ENCODE measurements around the gene PRDM16. TPM values are rescaled to one million over a fixed set of nuclear protein-coding genes. Genes with fewer than 3 reads are reported as not detected.

The PRDM16 gene
- total RNA-seq, 1 experiment from 2014 or later, result 0.61 TPM

DNA sequence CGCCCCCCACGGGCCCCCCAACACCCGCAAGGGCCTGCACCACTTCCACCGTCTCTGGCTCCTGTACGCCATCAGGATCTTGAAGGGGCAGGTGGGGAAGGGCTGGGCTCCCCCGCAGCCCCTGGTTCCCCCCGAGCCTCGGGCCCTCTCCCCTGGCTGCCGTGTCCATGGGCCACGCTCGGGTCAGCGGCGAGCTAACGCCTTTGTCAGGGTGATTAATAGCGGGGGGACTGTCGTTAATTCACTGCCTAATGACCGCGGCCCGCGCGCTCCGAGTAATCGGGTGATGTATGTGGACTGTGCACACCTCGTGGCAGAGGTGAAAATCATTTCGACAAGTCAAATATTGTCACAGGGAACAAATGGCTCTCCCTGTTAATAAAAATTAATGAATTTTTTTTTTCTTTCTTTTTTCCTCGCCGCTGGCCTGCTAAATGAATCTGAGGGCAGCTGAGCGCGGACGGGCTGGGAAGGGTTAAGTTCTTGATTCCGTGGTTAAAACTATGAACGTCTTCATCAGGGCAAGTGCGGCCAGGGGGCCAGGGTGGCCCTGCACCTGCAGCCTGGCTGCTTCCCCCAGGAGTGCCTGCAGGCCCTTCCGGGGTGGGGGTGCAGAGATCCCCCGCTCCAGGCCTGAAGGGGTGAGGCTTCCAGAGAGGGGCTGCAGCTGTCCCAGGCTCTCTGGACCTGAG, 100.8 kb downstream of the PRDM16 start:
- in situ Hi-C loops (cut with HindIII; ENCODE audit: low pct_unique_long_range_greater_than_20kb, low sequenced_read_pairs), result no loop called here
- no peak for DNase-seq (ENCODE audit: low read depth, low spot score)

DNA sequence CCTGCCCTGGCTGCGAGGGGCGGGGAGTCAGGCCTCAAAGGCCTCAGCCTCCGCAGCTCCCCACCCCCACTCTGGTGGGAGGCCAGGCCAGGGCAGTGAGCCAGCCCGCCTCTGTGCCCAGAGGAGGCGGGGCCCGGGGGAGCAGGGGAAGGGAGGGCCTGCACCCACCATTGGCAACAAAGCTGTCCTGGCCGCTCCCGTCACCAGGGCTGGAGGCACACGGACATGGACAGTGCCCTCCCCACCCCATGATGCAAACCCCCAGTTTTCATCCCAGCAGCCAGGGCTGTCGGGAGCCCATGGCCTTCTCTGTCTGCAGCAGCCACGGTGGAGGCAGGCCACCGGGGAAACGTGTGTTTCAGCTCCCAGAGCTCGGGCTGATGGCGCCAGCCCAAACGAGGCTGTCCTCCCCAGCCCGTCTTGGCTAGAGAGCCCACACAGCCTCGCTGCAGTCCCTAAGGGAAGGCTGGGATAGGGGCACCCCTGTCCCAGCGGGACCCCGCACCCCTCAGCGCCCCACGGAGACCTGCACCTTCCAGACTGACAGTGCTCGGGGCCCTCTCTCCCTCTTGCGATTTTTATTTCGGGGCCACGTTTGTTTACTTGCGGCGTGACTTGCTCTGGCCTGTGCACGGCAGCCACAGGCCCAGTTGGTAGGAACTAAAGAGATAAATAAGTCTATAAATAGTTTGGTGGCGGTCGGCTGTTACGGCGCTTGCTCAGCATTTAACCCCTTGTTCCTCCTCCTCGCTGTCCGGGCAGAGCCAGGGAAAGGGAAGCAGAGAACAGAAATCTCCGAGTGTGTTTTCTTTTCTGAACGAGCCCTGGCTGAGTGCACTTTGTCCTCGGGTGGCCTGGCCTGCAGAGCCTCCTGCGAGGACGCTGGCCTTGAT, 101.8 kb downstream of the PRDM16 start:
- no peak for DNase-seq (ENCODE audit: low read depth, low spot score)
- in situ Hi-C loops (cut with HindIII; ENCODE audit: low pct_unique_long_range_greater_than_20kb, low sequenced_read_pairs), result no loop called here

- no peak for DNase-seq (ENCODE audit: low read depth, low spot score)
- in situ Hi-C loops (cut with HindIII; ENCODE audit: low pct_unique_long_range_greater_than_20kb, low sequenced_read_pairs), result no loop called here
Observed at GRCh38 chr1:3171761-3172160, 102.8 kb downstream of the PRDM16 start.

DNA sequence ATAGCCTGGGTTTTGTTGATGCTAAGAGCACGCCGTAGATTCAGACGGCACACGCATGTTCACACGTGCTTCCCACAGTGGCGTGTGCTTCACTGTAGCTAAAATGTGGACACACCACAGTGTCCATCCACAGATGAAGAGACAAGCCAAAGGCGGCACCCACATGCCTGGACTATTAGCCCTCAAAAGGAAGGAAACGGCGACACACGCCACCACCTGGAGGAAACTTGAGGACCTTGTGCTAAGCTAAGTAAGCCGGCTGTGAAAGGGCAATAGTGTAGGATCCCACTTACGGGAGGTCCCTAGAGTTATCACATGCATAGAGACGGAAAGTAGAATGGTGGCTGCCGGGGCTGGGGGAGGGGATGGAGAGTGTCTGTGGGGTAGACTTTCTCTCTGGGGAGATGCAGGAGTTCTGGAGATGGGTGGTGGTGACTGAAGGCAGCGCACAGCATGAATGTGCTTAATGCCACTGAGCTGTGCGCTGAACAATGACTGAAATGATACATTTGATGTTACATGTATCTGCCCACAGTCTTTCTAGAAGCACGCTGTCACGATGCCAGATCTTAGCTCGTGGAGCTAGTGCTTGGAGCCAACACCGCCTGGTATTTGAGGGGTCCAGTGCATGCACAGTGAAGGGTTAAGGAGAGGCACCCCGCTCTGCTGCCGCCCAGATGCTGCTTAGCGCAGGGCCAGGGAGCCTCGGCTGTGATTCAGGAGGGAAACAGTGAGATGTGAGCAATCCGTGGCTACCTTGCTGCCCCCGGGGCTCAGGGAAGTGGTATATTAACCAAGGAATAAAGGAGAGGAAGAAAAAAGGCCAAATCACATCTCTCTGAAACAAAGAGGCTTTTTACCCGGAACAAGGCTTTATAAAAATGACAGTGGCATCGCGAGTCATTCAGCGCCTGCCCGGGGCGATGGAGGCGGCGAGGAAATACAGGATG, 103.7 kb downstream of the PRDM16 start:
- in situ Hi-C loops (cut with HindIII; ENCODE audit: low pct_unique_long_range_greater_than_20kb, low sequenced_read_pairs), result no loop called here
- peak; percentile 22 for DNase-seq (ENCODE audit: low read depth, low spot score)

DNA sequence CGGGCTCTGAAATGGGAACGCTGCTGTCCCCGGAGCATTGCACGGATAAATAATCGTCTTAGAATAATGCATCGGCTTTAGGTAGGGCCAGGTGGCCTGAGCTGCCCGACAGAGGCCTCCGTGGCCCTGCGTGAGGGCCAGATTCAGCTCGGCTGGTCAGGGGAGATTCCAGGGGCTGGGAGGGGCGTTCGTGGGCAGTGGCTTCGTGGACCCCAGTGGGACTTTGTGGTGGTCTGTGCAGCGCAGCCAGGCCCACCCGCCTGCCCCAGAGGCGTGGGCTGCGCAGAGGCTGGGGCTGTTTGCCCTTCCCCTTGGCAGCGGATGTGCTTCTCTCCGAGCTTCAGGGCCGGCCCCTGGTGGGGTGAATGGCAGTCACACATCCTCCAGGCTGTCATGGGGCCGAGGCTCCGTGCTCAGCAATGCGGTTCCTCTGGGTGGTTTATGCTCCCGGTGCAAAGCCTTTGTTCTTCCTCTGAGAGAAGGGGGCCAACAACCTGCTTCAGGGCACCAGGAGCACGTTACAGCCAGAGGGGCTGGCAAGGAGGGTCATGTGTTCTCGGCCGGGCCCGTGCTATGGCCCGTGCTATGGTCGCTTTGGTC, 104.5 kb downstream of the PRDM16 start:
- in situ Hi-C loops (cut with HindIII; ENCODE audit: low pct_unique_long_range_greater_than_20kb, low sequenced_read_pairs), result no loop called here
- no peak for DNase-seq (ENCODE audit: low read depth, low spot score)

- no peak for DNase-seq (ENCODE audit: low read depth, low spot score)
- in situ Hi-C loops (cut with HindIII; ENCODE audit: low pct_unique_long_range_greater_than_20kb, low sequenced_read_pairs), result no loop called here
Observed at GRCh38 chr1:3174487-3175247, 105.7 kb downstream of the PRDM16 start.

GRCh38 chr1:3175486-3175885, 106.5 kb downstream of the PRDM16 start:
- in situ Hi-C loops (cut with HindIII; ENCODE audit: low pct_unique_long_range_greater_than_20kb, low sequenced_read_pairs), result no loop called here
- DNase-seq (ENCODE audit: low read depth, low spot score), result no peak

DNA sequence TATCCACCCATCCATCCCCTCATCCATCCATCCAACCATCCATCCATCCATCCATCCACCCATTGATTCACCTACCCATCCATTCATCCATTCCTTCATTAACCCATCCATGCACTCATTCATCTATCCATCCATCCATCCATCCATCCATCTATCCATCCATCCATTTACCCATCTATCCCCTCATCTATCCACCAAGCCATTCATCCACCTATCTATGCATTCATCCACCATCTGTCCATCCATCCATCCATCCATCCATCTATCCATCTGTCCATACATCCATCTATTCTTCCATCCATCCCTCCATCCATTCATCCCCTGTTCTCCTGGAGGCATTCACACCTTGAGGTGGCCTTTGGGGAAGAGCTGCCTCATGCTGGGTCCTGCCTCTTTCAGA, 107.0 kb downstream of the PRDM16 start:
- in situ Hi-C loops (cut with HindIII; ENCODE audit: low pct_unique_long_range_greater_than_20kb, low sequenced_read_pairs), result no loop called here
- DNase-seq (ENCODE audit: low read depth, low spot score), result no peak

DNA sequence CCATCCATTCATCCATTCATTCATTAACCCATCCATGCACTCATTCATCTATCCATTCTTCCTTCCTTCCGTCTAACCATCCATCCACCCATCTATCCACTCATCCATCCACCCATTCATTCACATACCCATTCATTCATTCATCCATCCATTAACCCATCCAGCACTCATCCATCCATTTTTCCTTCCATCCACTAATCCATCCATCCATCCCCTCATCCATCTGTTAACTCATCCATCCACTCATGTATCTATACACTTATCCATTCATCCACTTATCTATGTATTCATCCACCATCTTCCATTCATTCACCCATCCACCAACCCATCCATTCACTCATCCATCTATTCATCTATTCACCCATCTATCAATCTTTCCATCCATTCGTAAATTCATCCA, 107.8 kb downstream of the PRDM16 start:
- in situ Hi-C loops (cut with HindIII; ENCODE audit: low pct_unique_long_range_greater_than_20kb, low sequenced_read_pairs), result no loop called here
- DNase-seq (ENCODE audit: low read depth, low spot score), result no peak

DNA sequence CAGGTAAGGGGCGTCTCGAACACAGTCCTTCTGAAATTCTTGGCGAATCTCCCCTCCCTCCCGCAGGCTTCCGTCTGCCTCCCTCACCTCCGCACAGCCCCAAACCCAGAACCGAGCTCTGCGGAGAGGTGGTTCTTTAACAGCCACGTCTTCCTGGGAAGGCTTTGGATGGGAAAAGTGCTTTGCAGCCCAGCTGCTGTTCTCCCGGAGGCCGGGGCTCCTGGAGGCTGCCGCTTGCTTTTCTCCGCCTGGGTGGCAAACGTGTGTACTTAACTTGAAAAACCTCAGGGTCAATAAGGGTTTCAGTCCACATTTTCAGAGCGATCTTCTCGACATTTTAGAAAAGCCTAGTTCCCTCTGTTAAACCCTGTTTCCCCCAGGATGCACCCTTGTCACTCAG, 109.3 kb downstream of the PRDM16 start:
- DNase-seq (ENCODE audit: low read depth, low spot score), result no peak
- in situ Hi-C loops (cut with HindIII; ENCODE audit: low pct_unique_long_range_greater_than_20kb, low sequenced_read_pairs), result no loop called here

DNA sequence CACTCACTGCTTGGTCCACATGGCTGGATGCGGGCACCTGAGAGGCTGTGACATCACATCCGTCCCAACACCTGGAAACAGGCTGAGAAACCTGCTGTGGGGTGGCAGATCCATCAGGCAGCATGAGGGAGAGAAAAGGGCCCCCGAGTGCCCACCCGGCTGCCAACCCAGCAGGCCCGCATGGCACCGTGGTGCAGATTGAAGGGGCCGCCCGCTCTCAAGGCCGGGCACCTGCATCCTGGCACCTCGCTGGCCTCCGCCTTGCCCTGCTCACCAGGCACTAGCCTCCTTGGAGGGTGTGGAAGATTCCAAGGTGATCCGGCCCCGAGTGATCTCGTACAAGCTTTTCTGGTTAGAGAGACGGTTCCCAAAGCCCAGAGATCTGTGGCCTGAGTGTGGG, 110.5 kb downstream of the PRDM16 start:
- no peak for DNase-seq (ENCODE audit: low read depth, low spot score)
- in situ Hi-C loops (cut with HindIII; ENCODE audit: low pct_unique_long_range_greater_than_20kb, low sequenced_read_pairs), result no loop called here

DNA sequence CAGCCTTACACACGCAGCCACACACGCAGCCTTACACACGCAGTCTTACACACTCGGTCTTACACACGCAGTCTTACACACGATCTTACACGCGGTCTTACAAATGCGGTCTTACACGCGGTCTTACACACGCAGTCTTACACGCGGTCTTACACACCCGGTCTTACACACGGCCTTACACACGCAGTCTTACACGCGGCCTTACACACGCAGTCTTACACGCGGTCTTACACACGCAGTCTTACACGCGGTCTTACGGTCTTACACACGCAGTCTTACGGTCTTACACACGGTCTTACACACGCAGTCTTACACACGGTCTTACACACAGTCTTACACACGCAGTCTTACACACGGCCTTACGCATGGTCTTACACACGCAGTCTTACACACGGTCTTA, 111.9 kb downstream of the PRDM16 start:
- in situ Hi-C loops (cut with HindIII; ENCODE audit: low pct_unique_long_range_greater_than_20kb, low sequenced_read_pairs), result no loop called here
- DNase-seq (ENCODE audit: low read depth, low spot score), result no peak

- no peak for DNase-seq (ENCODE audit: low read depth, low spot score)
- in situ Hi-C loops (cut with HindIII; ENCODE audit: low pct_unique_long_range_greater_than_20kb, low sequenced_read_pairs), result no loop called here
Observed at GRCh38 chr1:3181956-3182355, 113.0 kb downstream of the PRDM16 start.

DNA sequence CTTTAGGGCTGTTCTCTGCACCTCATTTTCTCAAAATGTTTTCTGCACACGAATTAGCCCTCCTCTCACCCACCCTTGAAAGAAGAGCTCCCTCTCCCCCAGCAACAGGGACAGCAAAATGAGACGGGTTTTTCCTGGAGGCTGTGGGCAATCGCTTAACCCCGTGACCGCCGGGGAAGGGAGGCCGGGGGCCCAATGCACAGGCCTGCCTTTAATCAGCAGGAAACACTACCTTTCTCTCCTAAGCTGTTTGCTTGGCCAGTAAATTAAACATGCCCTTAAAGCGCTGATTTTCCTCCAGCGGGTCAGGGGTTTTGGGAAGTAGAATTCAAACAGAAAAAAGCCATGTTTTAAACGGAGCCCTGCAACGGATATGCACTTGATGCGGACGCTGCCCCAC, 114.4 kb downstream of the PRDM16 start:
- in situ Hi-C loops (cut with HindIII; ENCODE audit: low pct_unique_long_range_greater_than_20kb, low sequenced_read_pairs), result no loop called here
- no peak for DNase-seq (ENCODE audit: low read depth, low spot score)

- no peak for DNase-seq (ENCODE audit: low read depth, low spot score)
- in situ Hi-C loops (cut with HindIII; ENCODE audit: low pct_unique_long_range_greater_than_20kb, low sequenced_read_pairs), result no loop called here
Observed at GRCh38 chr1:3183813-3184212, 114.8 kb downstream of the PRDM16 start.

GRCh38 chr1:3184666-3185065, 115.7 kb downstream of the PRDM16 start:
- no peak for DNase-seq (ENCODE audit: low read depth, low spot score)
- in situ Hi-C loops (cut with HindIII; ENCODE audit: low pct_unique_long_range_greater_than_20kb, low sequenced_read_pairs), result no loop called here

DNA sequence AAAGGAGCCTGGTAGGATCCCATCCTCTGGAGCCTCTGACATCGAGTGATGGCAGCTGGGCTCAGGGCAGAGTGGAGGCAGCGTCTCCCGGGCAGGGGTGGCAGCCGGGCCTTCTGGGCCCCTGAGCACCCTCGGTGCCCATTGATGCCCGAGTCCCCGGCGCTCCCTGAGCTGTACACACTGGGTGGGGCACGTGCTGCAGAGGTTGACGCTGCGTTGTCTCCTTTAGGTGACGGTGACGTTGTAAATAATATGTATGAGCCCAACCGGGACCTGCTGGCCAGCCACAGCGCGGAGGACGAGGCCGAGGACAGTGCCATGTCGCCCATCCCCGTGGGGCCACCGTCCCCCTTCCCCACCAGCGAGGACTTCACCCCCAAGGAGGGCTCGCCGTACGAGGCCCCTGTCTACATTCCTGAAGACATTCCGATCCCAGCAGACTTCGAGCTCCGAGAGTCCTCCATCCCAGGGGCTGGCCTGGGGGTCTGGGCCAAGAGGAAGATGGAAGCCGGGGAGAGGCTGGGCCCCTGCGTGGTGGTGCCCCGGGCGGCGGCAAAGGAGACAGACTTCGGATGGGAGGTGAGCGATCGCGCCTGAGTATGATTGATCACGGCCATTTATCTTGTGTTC, 117.0 kb downstream of the PRDM16 start:
- no peak for DNase-seq (ENCODE audit: low read depth, low spot score)
- in situ Hi-C loops (cut with HindIII; ENCODE audit: low pct_unique_long_range_greater_than_20kb, low sequenced_read_pairs), result no loop called here

Data from SK-MEL-5 (cell line).